Nephron (organoid): ENCODE measurements around the gene RAB7B.

ENCODE experiments used
- H3K27ac Mint-ChIP-seq, 3 experiments: 2 replicates each; pipeline ENCODE4 v1.8.0; 2020; ENCODE audit warnings: mixed read lengths in 3 of 3, mild to moderate bottlenecking in 2 of 3, moderate library complexity in 1 of 3
- H3K27me3 Mint-ChIP-seq: 2 replicates; pipeline ENCODE4 v1.8.0; 2021; ENCODE audit warnings: low read depth, mild to moderate bottlenecking, moderate library complexity, mixed read lengths
- H3K36me3 Mint-ChIP-seq: 2 replicates; pipeline ENCODE4 v1.8.0; 2020; ENCODE audit warnings: low read depth, mixed read lengths
- H3K4me1 Mint-ChIP-seq: 2 replicates; pipeline ENCODE4 v1.8.0; 2020; ENCODE audit warnings: mixed read lengths
- H3K4me3 Mint-ChIP-seq, 3 experiments: 2 replicates each; pipeline ENCODE4 v1.8.0; 2020; ENCODE audit warnings: mild to moderate bottlenecking in 3 of 3, mixed read lengths in 3 of 3, moderate library complexity in 2 of 3
- H3K9me3 Mint-ChIP-seq: 2 replicates; pipeline ENCODE4 v1.8.0; 2020; ENCODE audit warnings: mixed read lengths
- TF ChIP-seq, protein P1 (sequence below), 3 experiments: fragments of 200-600 bp; sonication (generic); IDR thresholded peaks; one replicate each; pipeline ENCODE4 v1.5.0; 2021; ENCODE audit warnings: antibody characterized with exemption in 3 of 3; ENCODE audit not compliant: unreplicated experiment in 3 of 3

RAB7B gene

DNA sequence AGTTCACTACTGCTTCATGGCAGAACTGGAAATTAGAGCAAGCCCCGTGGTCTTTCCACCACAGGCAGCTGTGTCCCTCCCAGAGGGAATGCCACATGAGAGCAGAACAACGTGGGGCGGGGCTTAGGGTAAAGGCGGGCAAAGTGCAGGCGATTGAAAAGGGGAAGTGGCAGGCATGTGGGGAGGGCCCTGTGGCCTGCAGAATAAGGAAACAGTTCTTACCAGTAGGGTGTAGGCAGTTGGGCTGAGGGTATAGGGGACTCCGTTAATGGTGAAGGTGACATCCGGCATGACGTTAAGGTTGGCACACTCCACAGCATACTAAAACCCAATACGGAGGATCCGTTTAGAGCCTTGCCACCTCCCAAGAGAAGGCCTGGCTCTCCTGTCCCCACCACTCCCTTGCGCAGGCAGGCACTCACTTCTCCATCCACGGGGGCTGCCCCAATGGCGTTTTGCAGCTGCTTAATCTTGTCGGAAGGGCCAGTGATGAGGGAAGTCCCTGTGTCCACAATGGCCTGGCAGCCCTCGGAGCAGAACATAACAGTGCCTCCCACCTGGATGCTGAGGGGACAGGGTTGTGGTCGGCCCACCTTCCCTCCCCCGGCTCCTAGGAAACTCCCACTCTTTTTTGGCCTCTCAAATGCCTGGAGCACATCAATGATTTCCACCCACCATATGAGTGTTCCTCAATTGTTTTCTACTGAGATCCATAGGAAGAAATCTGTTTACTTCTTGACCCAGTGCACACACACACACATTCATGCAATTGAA is 9.1 kb upstream of the RAB7B start:
- Mint-ChIP-seq H3K4me1 (peaks cover 11% of the 10 kb centered on the region), H3K4me3 (no peak overlapping the region), H3K27ac (no peak overlapping the region), H3K27me3 (no peaks in the 10 kb centered on the region), H3K36me3 (no peaks in the 10 kb centered on the region), H3K9me3 (no peaks in the 10 kb centered on the region)
- TF ChIP-seq, protein P1, sequence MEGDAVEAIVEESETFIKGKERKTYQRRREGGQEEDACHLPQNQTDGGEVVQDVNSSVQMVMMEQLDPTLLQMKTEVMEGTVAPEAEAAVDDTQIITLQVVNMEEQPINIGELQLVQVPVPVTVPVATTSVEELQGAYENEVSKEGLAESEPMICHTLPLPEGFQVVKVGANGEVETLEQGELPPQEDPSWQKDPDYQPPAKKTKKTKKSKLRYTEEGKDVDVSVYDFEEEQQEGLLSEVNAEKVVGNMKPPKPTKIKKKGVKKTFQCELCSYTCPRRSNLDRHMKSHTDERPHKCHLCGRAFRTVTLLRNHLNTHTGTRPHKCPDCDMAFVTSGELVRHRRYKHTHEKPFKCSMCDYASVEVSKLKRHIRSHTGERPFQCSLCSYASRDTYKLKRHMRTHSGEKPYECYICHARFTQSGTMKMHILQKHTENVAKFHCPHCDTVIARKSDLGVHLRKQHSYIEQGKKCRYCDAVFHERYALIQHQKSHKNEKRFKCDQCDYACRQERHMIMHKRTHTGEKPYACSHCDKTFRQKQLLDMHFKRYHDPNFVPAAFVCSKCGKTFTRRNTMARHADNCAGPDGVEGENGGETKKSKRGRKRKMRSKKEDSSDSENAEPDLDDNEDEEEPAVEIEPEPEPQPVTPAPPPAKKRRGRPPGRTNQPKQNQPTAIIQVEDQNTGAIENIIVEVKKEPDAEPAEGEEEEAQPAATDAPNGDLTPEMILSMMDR (IDR thresholded peaks at IDR 0.05; ENCODE audit: unreplicated experiment in 3 of 3): no peak

DNA sequence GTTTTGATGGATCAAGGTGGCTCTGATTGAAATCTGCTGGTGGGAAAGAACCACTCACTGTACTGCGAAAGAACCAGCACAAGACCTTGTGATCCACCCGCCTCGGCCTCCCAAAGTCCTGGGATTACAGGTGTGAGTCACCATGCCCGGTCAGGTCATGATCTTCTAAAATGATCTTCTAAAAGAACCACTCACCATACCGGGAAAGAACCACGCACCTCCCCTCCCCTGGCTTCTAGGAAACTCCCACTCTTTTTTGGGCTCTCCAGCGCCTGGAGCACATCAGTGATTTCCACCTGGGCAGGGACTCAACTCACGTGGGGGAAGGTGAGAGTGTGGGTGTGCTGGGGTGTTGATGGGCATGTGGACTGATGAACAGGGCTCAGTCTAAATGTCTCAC is 7.9 kb upstream of the RAB7B start:
- H3K4me3 Mint-ChIP-seq: no peak overlapping the region
- H3K36me3 Mint-ChIP-seq: no peaks in the 10 kb centered on the region
- TF ChIP-seq, protein P1 (IDR thresholded peaks at IDR 0.05; ENCODE audit: unreplicated experiment in 3 of 3): no peak
- H3K27me3 Mint-ChIP-seq: no peaks in the 10 kb centered on the region
- H3K4me1 Mint-ChIP-seq: peaks cover 14% of the 10 kb centered on the region
- H3K27ac Mint-ChIP-seq: no peak overlapping the region
- H3K9me3 Mint-ChIP-seq: no peaks in the 10 kb centered on the region

DNA sequence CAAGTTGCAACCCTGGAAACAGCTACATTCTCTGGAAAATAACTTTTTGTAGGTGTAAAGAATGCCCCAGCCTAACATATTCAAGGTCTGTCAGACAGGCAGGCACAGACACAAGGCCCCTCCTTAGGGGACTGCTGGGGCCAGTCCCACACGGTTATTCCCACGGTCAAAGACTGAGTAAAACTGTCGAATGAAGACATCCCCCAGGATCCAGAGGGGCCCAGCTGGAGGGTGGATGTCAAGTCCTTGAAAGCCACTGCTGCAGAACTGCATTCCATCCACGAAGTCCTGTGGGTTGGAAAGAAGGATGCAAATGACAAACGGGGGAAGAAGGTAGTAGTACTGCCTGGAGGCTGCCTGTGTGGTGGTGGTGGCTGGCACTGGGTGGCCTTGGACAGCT is 6.9 kb upstream of the RAB7B start:
- Mint-ChIP-seq H3K27ac (no peak overlapping the region), H3K9me3 (no peaks in the 10 kb centered on the region), H3K27me3 (no peaks in the 10 kb centered on the region), H3K4me3 (no peak overlapping the region), H3K36me3 (no peaks in the 10 kb centered on the region), H3K4me1 (peaks cover 24% of the 10 kb centered on the region)
- TF ChIP-seq, protein P1 (IDR thresholded peaks at IDR 0.05; ENCODE audit: unreplicated experiment in 3 of 3): no peak

DNA sequence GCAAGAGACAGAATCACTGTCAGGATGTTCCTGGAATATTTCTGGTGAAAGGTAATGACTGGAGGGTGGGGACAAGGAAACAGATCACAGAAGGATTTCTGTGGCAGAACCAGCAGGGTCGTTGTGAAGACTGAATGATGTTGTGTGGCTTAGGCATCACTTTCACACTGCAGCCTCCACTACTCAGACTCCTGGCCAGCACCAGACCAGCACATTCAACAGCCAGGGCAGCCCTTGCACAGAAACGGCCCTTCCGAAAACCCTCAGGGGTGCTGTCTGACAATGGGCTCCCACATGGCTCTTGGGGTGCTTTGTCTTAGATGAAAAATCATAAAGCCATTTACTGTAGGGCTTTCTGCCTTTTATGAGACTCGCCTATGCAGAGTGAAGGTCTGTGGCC is 3.8 kb upstream of the RAB7B start:
- peaks cover 53% of the 10 kb centered on the region for H3K4me1 Mint-ChIP-seq
- TF ChIP-seq, protein P1 (IDR thresholded peaks at IDR 0.05; ENCODE audit: unreplicated experiment in 3 of 3): no peak
- no peaks in the 10 kb centered on the region for H3K36me3 Mint-ChIP-seq
- H3K27me3 Mint-ChIP-seq: no peaks in the 10 kb centered on the region
- no peak overlapping the region for H3K4me3 Mint-ChIP-seq
- no peaks in the 10 kb centered on the region for H3K9me3 Mint-ChIP-seq
- no peak overlapping the region for H3K27ac Mint-ChIP-seq

DNA sequence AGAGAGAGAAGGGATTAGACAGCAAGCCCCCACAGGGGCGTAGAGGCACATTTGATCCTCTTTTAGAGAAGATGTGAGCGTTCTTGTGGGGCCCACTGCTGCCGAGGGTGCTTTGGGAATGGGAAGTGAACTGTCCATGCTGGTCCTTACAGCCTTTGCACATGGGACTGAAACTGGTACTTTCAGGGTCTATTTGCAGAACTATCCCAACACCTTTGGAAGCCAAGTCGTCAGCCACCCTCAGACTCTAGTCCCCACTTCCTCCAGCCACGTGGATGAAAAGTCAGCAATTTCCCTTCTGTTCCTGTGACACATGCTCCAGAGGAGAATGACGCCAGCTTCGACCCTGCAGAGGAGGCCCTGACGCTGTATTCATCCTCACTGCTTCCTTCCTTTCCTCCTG is 2.6 kb upstream of the RAB7B start:
- H3K9me3 Mint-ChIP-seq: no peaks in the 10 kb centered on the region
- H3K27ac Mint-ChIP-seq: peak overlapping the region in 2 of 3 experiments; percentile 12 to 88
- no peak overlapping the region for H3K4me3 Mint-ChIP-seq
- peaks cover 57% of the 10 kb centered on the region for H3K4me1 Mint-ChIP-seq
- H3K27me3 Mint-ChIP-seq: no peaks in the 10 kb centered on the region
- no peaks in the 10 kb centered on the region for H3K36me3 Mint-ChIP-seq
- TF ChIP-seq, protein P1 (IDR thresholded peaks at IDR 0.05; ENCODE audit: unreplicated experiment in 3 of 3): no peak

DNA sequence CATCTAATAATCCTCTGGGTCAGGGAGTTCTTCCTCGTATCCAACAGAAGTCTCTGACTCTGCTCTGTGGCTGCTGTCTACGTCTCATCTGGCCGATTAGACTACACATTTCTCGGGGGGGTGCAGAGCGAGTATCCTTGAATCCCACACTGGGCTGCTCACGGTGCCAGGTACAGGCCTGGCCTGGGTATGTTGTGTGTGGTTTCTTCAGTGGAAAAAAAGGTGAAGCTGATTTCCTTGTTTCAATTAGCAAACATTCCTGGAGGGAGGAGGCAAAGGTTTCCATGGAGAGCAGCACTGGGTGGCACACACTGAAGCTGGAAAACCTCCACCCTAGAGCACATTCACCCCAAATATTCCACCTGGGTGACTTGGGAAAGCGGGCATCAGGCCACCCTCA is 2.0 kb upstream of the RAB7B start:
- peaks cover 57% of the 10 kb centered on the region for H3K4me1 Mint-ChIP-seq
- H3K36me3 Mint-ChIP-seq: no peaks in the 10 kb centered on the region
- no peak overlapping the region for H3K4me3 Mint-ChIP-seq
- peak overlapping the region; percentile 16 to 94 (median 88) for H3K27ac Mint-ChIP-seq
- TF ChIP-seq, protein P1 (IDR thresholded peaks at IDR 0.05; ENCODE audit: unreplicated experiment in 3 of 3): no peak
- no peaks in the 10 kb centered on the region for H3K9me3 Mint-ChIP-seq
- no peaks in the 10 kb centered on the region for H3K27me3 Mint-ChIP-seq
